Effector memory CD8-positive, alpha-beta T cell (primary cell): ENCODE data around the gene PRM2.

Experiments
- ATAC-seq: fragments of 150-1000 bp; cut with Tn5 transposase; replicated peaks from 2 replicates; pipeline ENCODE4 v1.10.0; 2021; ENCODE audit warnings: mild to moderate bottlenecking, moderate library complexity
- DNase-seq, 3 experiments: peaks; one replicate each; pipeline ENCODE4 v3.0.0; 2021
- H3K27ac Mint-ChIP-seq, 2 donors: one replicate each; pipeline ENCODE4 v1.8.0; 2022; ENCODE audit warnings: mild to moderate bottlenecking in 2 of 2, mixed read lengths in 2 of 2, moderate library complexity in 2 of 2
- H3K27me3 Mint-ChIP-seq, 2 donors: one replicate each; pipeline ENCODE4 v1.8.0; 2022; ENCODE audit warnings: mixed read lengths in 2 of 2
- H3K36me3 Mint-ChIP-seq: one replicate; pipeline ENCODE4 v1.8.0; 2022; ENCODE audit warnings: mild to moderate bottlenecking, moderate library complexity, mixed read lengths; ENCODE audit not compliant: insufficient read depth
- H3K4me1 Mint-ChIP-seq, 2 donors: one replicate each; pipeline ENCODE4 v1.8.0; 2022; ENCODE audit warnings: low read depth in 2 of 2, mixed read lengths in 2 of 2
- H3K4me3 Mint-ChIP-seq, 2 donors: one replicate each; pipeline ENCODE4 v1.8.0; 2022; ENCODE audit warnings: mild to moderate bottlenecking in 2 of 2, mixed read lengths in 2 of 2, moderate library complexity in 2 of 2
- H3K9me3 Mint-ChIP-seq, 2 donors: one replicate each; pipeline ENCODE4 v1.8.0; 2022; ENCODE audit warnings: mixed read lengths in 2 of 2

The PRM2 gene

DNA sequence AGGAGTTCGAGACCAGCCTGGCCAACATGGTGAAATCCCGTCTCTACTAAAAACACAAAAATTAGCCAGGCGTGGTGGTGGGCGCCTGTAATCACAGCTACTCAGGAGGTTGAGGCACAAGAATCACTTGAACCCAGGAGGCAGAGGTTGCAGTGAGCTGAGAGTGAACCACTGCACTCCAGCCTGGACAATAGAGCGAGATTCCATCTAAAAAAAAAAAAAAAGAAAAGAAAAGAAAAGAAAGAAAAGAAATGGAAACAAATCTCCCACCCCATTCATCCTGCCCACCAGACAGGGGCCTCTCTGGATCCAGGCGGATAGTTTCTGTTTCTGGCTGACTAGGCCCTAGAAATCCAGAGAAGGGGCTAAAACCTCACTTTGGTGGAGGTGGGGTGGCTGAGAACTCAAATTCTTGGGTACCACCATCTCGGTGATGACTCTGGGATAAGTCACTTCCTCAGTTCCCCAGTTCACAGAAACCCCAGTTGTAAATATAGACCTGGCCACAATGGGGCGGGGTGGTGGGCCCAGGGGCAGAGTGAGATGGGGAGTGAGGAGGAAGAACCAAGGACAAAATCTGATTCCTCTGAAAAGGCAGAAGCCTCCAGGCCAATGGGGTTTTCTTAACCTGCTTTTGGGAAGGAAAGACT, 42.4 kb downstream of the PRM2 start:
- H3K4me1 Mint-ChIP-seq: peaks cover 38 to 51% of the 10 kb centered on the region in 2 donors
- H3K9me3 Mint-ChIP-seq: no peaks in the 10 kb centered on the region
- peak overlapping the region; percentile 97 for H3K27ac Mint-ChIP-seq
- H3K27me3 Mint-ChIP-seq: no peaks in the 10 kb centered on the region
- no peak for DNase-seq
- H3K4me3 Mint-ChIP-seq: peak overlapping the region; percentile 77 to 84
- peaks cover 3% of the 10 kb centered on the region for H3K36me3 Mint-ChIP-seq
- no peak for ATAC-seq

DNA sequence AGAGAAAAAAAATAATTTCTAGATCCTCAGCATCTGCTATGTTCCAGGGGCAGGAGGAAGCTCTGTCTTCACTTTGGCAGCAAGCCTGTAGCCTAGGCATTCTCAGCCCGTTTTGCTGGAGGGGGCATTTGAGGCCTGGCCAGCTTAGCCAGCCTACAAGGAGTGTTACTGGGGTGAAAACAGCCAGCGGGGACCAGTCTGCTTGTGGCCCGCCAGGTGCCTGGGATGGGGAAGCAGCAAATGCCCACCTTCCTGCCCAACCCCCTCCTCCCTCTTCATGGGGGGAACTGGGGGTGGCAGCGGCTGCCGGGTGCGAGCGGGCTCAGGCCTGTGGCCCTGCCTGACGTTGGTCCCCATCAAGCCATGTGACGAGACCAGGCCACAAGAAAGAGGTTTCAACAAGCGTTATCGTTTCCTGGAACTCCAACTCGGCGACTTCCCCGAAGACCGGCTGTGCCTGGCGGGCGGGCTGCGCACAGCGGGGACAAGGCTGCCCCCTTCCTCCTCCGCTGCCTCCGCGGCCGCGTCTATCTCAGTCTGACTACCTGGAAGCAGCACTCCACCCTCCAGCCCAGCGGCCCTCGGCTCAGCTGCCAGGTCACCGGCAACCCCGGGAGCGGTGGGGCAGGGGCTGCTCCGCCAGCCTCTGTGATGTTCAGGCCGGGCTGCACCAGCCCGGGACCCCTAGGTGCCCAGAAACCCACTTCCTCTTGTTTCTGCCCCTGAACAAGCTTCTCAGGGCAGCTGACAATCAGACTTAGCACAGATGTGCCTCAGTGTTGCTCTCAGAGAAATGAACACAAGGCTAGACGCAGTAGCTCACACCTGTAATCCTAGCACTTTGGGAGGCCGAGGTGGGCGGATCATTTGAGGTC, 43.2 kb downstream of the PRM2 start:
- H3K4me3 Mint-ChIP-seq: peak overlapping the region; percentile 77 to 84
- H3K27ac Mint-ChIP-seq: peak overlapping the region; percentile 97
- peak; percentile 76 to 79 (median 78) for DNase-seq
- no peaks in the 10 kb centered on the region for H3K9me3 Mint-ChIP-seq
- H3K4me1 Mint-ChIP-seq: peaks cover 38 to 53% of the 10 kb centered on the region in 2 donors
- H3K36me3 Mint-ChIP-seq: peaks cover 3% of the 10 kb centered on the region
- peak; percentile 89 for ATAC-seq
- H3K27me3 Mint-ChIP-seq: no peaks in the 10 kb centered on the region

DNA sequence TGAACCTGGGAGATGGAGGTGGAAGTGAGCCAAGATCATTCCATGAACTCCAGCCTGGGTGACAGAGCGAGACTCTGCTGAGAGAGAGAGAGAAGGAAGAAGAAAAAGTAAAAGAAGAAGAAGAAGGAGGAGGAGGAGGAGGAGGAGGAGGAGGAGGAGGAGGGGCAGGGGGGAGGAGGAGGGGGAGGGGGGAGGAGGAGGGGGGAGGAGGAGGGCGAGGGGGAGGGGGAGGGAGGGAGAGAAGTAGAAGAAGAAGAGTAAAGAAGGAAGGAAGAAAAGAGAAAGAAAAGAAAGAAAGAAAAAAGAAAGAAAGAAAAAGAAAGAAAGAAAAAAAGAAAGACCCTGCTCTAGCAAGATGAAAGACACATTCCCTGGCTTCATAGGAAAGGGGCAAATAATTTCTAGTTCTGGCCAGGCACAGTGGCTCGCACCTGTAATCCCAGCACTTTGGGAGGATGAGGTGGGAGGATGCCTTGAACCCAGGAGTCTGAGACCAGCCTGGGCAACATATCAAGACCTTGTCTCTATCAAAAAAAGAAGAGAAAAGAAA, 43.9 kb downstream of the PRM2 start:
- Mint-ChIP-seq H3K27ac (peak overlapping the region; percentile 97), H3K4me3 (peak overlapping the region; percentile 77 to 84), H3K9me3 (no peaks in the 10 kb centered on the region)

DNA sequence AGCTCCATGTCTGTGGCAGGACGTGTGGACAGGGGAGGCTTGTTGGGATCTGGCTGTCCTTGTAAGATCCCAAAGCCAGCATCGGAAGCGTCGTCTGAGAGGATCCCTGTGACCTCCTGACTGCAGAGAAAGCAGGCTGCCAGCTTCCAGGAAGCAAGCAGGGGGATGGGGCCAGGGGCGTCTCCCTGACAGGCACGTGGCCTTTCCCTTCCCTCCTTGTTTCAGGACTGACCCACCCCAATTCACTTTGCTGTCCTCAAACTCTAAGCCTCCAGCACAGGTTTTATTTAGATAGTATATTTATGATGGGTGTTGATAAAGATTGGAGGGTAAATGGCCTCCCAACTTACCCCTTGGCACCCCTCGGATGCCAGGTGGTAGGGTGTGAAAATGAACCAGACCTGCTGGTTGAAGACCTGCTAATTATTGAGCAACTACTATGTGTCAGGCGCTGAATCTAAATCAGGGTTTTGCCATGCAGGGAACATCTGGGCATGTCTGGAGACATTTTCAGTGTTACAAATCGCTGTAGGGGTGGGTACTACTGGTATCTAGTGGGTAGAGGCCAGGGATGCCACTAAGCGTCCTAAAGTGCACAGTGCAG, 44.8 kb downstream of the PRM2 start:
- Mint-ChIP-seq H3K4me3 (peak overlapping the region in 1 of 2 donors; percentile 6), H3K9me3 (no peaks in the 10 kb centered on the region), H3K27ac (peak overlapping the region; percentile 97), H3K27me3 (no peaks in the 10 kb centered on the region), H3K4me1 (peaks cover 37 to 53% of the 10 kb centered on the region in 2 donors), H3K36me3 (peaks cover 3% of the 10 kb centered on the region)
- DNase-seq (no peak), ATAC-seq (no peak)

More for the DNA sequence above, 43.9 kb downstream of the PRM2 start:
- Mint-ChIP-seq H3K36me3 (peaks cover 3% of the 10 kb centered on the region), H3K27me3 (no peaks in the 10 kb centered on the region), H3K4me1 (peaks cover 38 to 53% of the 10 kb centered on the region in 2 donors)
- DNase-seq: no peak
- no peak for ATAC-seq

DNA sequence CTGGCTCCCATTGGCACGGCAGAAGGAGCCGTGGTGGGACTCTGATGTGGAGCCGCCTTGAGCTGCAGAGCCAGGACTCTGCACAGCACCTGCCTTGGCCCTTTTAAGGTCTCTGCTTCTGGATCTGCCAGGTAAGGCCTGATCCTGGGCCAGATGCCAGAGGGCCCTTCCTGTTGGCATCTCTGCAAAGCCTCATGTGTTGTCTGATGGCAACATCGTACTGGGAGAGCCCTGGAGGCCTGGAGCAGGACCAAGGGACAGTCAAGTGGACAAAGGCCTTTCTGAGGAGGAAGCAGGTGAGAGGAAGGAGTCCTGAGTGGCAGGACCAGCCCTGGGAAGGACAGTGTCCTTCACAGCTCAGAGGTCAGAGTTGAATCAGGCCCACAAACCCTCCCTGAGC, 46.4 kb downstream of the PRM2 start:
- ATAC-seq: no peak
- Mint-ChIP-seq H3K27me3 (no peaks in the 10 kb centered on the region), H3K4me1 (peaks cover 45 to 58% of the 10 kb centered on the region in 2 donors)

DNA sequence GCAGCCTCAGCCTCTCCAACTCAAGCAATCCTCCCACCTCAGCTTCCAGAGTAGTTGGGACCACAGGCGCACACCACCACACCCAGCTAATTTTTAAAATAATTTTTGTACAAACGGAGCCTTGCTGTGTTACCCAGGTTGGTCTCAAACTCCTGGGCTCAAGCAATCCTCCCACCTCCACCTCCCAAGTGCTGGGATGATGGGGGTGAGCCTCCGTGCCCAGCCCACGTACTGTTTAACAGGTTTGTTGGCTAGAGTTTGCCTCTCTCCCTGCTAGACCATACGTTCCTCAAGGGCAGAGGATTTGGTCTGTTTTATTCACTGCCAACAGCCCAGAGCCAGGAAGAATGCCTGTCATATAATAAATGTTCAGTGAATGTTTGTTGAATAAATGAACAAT, 46.8 kb downstream of the PRM2 start:
- no peak overlapping the region for H3K4me3 Mint-ChIP-seq
- ATAC-seq (no peak), DNase-seq (no peak)
- no peaks in the 10 kb centered on the region for H3K27me3 Mint-ChIP-seq
- H3K9me3 Mint-ChIP-seq: no peaks in the 10 kb centered on the region
- peaks cover 11% of the 10 kb centered on the region for H3K36me3 Mint-ChIP-seq
- H3K4me1 Mint-ChIP-seq: peaks cover 47 to 58% of the 10 kb centered on the region in 2 donors
- peak overlapping the region in 1 of 2 donors; percentile 64 for H3K27ac Mint-ChIP-seq

More for the DNA sequence above, 46.4 kb downstream of the PRM2 start:
- peaks cover 8% of the 10 kb centered on the region for H3K36me3 Mint-ChIP-seq
- no peaks in the 10 kb centered on the region for H3K9me3 Mint-ChIP-seq
- H3K4me3 Mint-ChIP-seq: no peak overlapping the region
- no peak for DNase-seq
- peak overlapping the region in 1 of 2 donors; percentile 64 for H3K27ac Mint-ChIP-seq

DNA sequence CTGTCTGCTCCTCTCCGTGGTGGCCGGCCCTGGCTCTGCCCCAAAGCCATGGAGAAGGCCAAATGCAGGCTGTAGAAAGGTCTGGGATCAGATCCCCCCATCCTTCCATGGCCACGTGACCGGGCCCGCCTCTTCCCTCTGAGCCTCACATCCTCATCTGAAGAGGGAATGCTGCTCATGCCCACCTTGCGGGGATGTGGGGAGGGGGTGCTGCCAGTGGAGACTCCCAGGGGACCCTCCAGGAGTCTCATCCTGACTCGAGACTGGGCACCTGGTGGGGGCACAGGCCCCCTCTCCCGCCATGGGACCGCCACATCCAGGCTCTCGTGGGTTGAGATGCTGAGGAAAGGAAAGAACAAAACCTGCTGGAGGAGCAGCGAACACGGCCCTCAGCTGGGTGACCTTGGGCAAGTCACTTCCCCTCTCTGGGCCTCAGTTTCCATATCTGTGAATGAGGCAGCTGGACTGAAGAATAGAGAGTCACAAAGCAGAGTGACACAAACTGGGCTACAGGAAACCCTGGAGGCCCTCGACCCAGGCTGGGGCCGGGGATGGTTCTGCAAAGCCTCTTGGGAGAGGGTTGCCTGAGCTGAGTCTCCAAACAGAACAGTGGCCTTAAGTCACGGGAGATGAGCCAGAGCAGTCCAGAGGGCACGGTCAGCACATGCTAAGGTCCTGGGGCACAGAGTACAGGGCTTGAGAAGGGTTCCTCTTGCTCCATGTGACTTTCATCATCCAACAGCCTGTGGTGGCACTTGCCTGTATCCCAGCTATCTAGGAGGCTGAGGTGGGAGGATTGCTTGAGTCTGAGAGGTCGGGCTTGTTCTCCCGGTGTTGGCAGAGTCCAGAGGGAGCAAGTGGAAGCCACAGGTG, 50.4 kb downstream of the PRM2 start:
- H3K4me3 Mint-ChIP-seq: peak overlapping the region; percentile 67 to 81
- peaks cover 18% of the 10 kb centered on the region for H3K36me3 Mint-ChIP-seq
- H3K4me1 Mint-ChIP-seq: peaks cover 35 to 36% of the 10 kb centered on the region in 2 donors
- peak overlapping the region; percentile 94 to 97 for H3K27ac Mint-ChIP-seq
- DNase-seq (no peak), ATAC-seq (no peak)
- no peaks in the 10 kb centered on the region for H3K9me3 Mint-ChIP-seq
- H3K27me3 Mint-ChIP-seq: no peaks in the 10 kb centered on the region
